Liver (tissue), 9 donors: ENCODE data around the gene BMPER. TPM values are rescaled to one million over a fixed set of nuclear protein-coding genes. Genes with fewer than 3 reads are reported as not detected.
A peak's percentile ranks its signal among the peaks of the same experiment; 100 is the strongest.

ENCODE experiments used
- DNase-seq: peaks from one replicate; pipeline ENCODE4 v3.0.0-alpha.2; 2017; ENCODE audit warnings: low spot score
- H3K27ac ChIP-seq, 2 donors: one replicate each; pipeline ENCODE4 v1.7.0; 2013; ENCODE audit warnings: inconsistent platforms in 2 of 2, low read length in 2 of 2, control low read depth in 1 of 2, low read depth in 1 of 2, mild to moderate bottlenecking in 1 of 2
- H3K27me3 ChIP-seq, 4 donors: one replicate each; pipeline versions ENCODE4 v1.6.1 to v1.7.0; 2013; ENCODE audit warnings: low read length in 3 of 4, inconsistent platforms in 1 of 4, mild to moderate bottlenecking in 1 of 4, moderate library complexity in 1 of 4; ENCODE audit not compliant: control insufficient read depth in 4 of 4, insufficient read depth in 4 of 4
- H3K36me3 ChIP-seq, 4 donors: one replicate each; pipeline versions ENCODE4 v1.6.1 to v1.7.0; 2013; ENCODE audit warnings: low read length in 3 of 4, mild to moderate bottlenecking in 3 of 4, low read depth in 1 of 4, moderate library complexity in 1 of 4; ENCODE audit not compliant: control insufficient read depth in 4 of 4, insufficient read depth in 3 of 4
- H3K4me1 ChIP-seq, 4 donors: one replicate each; pipeline versions ENCODE4 v1.6.1 to v1.7.0; 2013; ENCODE audit warnings: low read length in 3 of 4, mild to moderate bottlenecking in 3 of 4, moderate library complexity in 1 of 4; ENCODE audit not compliant: control insufficient read depth in 4 of 4, insufficient read depth in 4 of 4
- H3K4me3 ChIP-seq, 3 donors: one replicate each; pipeline versions ENCODE4 v1.6.1 to v1.7.0; 2013; ENCODE audit warnings: low read length in 3 of 3, control low read depth in 1 of 3, low read depth in 1 of 3, mild to moderate bottlenecking in 1 of 3
- H3K9ac ChIP-seq, 2 donors: one replicate each; pipeline ENCODE4 v1.7.0; 2013; ENCODE audit warnings: low read length in 2 of 2, mild to moderate bottlenecking in 2 of 2, moderate library complexity in 2 of 2, control low read depth in 1 of 2, low read depth in 1 of 2
- H3K9me3 ChIP-seq, 4 donors: one replicate each; pipeline versions ENCODE4 v1.6.1 to v1.7.0; 2013; ENCODE audit warnings: low read length in 3 of 4; ENCODE audit not compliant: control insufficient read depth in 4 of 4
- ATF3 ChIP-seq: IDR thresholded peaks from 2 replicates; pipeline ENCODE4 v1.6.1; 2016; ENCODE audit warnings: antibody characterized with exemption
- CTCF ChIP-seq: fragments of 150-350 bp; IDR thresholded peaks from 2 replicates; pipeline ENCODE4 v1.5.1; 2017; ENCODE audit warnings: improper control_type of control experiment, low read depth, low read length; ENCODE audit not compliant: missing input control
- FOXA2 ChIP-seq: IDR thresholded peaks from 2 replicates; pipeline ENCODE4 v1.6.1; 2016; ENCODE audit warnings: antibody characterized with exemption
- MAX ChIP-seq: IDR thresholded peaks from 2 replicates; pipeline ENCODE4 v1.6.1; 2016; ENCODE audit warnings: antibody characterized with exemption
- REST ChIP-seq: IDR thresholded peaks from 2 replicates; pipeline ENCODE4 v1.6.1; 2016; ENCODE audit warnings: antibody characterized with exemption, mild to moderate bottlenecking
- YY1 ChIP-seq: IDR thresholded peaks from 2 replicates; pipeline ENCODE4 v1.6.1; 2016; ENCODE audit warnings: antibody characterized with exemption, mild to moderate bottlenecking
- WGBS: extraction: QIAGEN DNeasy Blood & Tissue Kit; methylation state at CpG from one replicate; pipeline ENCODE4 v1.1.7; 2013; 5-methylcytosine and 5-hydroxymethylcytosine counted together
- polyA plus RNA-seq, 2 donors: library from polyadenylated mRNA; stranded (reverse) in 1 of 2; unstranded in 1 of 2; fragments of 200-250 nt in 1 of 2; fragments of >200 nt in 1 of 2; fragmentation: Nextera tagmentation in 1 of 2; extraction: Ambion mirVana in 1 of 2; gene quantifications; one replicate each; pipeline versions ENCODE4 v1.2.1 to v1.2.3, GENCODE V29; 2013 to 2015
- total RNA-seq, 2 donors: library from RNA; depleted of rRNA; stranded (reverse); fragments of >200 nt; gene quantifications; one replicate each; pipeline ENCODE4 v1.2.3, GENCODE V29; 2014
- donor health status: healthy.
- donor health status: healthy.
- donor health status: healthy.
- donor health status: healthy.
- donor health status: healthy.

Gene BMPER
- total and polyA plus RNA-seq, 4 donors, result 4.0 to 8.5 (median 6.2) TPM

GRCh38 chr7:33981226-33981625 is 75.9 kb downstream of the BMPER start:
- Histone ChIP-seq H3K9ac (no peak overlapping the region), H3K9me3 (no peaks in the 10 kb centered on the region), H3K4me3 (no peak overlapping the region), H3K4me1 (no peaks in the 10 kb centered on the region), H3K36me3 (no peaks in the 10 kb centered on the region), H3K27me3 (peaks cover 0 to 4% (median 0%) of the 10 kb centered on the region in 4 donors), H3K27ac (no peak overlapping the region)
- WGBS, result 70% methylated on average over 3 of the region's 3 CpGs
- TF ChIP-seq MAX, result no peak
- TF ChIP-seq REST, result peak; percentile 17
- DNase-seq, result no peak

- no peak for TF ChIP-seq CTCF
- no peak for TF ChIP-seq FOXA2
- TF ChIP-seq REST, result no peak
- no peak for TF ChIP-seq ATF3
- no peak for TF ChIP-seq YY1
- no peak for TF ChIP-seq MAX
- 71% methylated on average over 5 of the region's 5 CpGs for WGBS
- H3K4me3 ChIP-seq, result no peak overlapping the region
These were observed 76.5 kb downstream of the BMPER start for GRCh38 chr7:33981671-33982424.

More at GRCh38 chr7:33981671-33982424, 76.5 kb downstream of the BMPER start:
- Histone ChIP-seq H3K36me3 (no peaks in the 10 kb centered on the region), H3K27ac (no peak overlapping the region), H3K9me3 (no peaks in the 10 kb centered on the region), H3K4me1 (no peaks in the 10 kb centered on the region), H3K27me3 (peaks cover 0 to 4% (median 0%) of the 10 kb centered on the region in 4 donors), H3K9ac (no peak overlapping the region)
- DNase-seq, result no peak
